Eye (tissue), 1 donor: ENCODE data around the gene FCHO2.
"Not testable (repeated sequence)": the region's sequence is repeated elsewhere in the genome, so short reads cannot be mapped to it uniquely, and the experiment has no call there.

ENCODE experiments used
- DNase-seq: peaks from one replicate; pipeline ENCODE4 v3.0.0-alpha.2; 2015

The FCHO2 gene

GRCh38 chr5:72956324-72957140 is 691 bp downstream of the FCHO2 start:
- peak; percentile 91 for DNase-seq

- no peak for DNase-seq
Observed at GRCh38 chr5:72957337-72957736, 1.5 kb downstream of the FCHO2 start.

- no peak for DNase-seq
Observed at GRCh38 chr5:72959257-72959656, 3.4 kb downstream of the FCHO2 start.

GRCh38 chr5:72974481-72974880 is 18.6 kb downstream of the FCHO2 start:
- not testable (repeated sequence) for DNase-seq

- DNase-seq = not testable (repeated sequence)
Observed at GRCh38 chr5:72976810-72977209, 21.0 kb downstream of the FCHO2 start.

- no peak for DNase-seq
Observed at GRCh38 chr5:72985719-72986118, 29.9 kb downstream of the FCHO2 start.

GRCh38 chr5:72988769-72989168 is 32.9 kb downstream of the FCHO2 start:
- DNase-seq = no peak

GRCh38 chr5:72991394-72991793 is 35.6 kb downstream of the FCHO2 start:
- no peak for DNase-seq

- no peak for DNase-seq
Observed at GRCh38 chr5:72994578-72994977, 38.7 kb downstream of the FCHO2 start.

- DNase-seq = no peak
Observed at GRCh38 chr5:72996632-72997031, 40.8 kb downstream of the FCHO2 start.

- DNase-seq = no peak
Observed at GRCh38 chr5:72999916-73000315, 44.1 kb downstream of the FCHO2 start.

GRCh38 chr5:73005886-73006285 is 50.0 kb downstream of the FCHO2 start:
- no peak for DNase-seq

- no peak for DNase-seq
Observed at GRCh38 chr5:73007051-73007450, 51.2 kb downstream of the FCHO2 start.

- DNase-seq = no peak
Observed at GRCh38 chr5:73008831-73009230, 53.0 kb downstream of the FCHO2 start.

GRCh38 chr5:73011612-73012011 is 55.8 kb downstream of the FCHO2 start:
- DNase-seq = not testable (repeated sequence)

GRCh38 chr5:73018892-73019291 is 63.1 kb downstream of the FCHO2 start:
- no peak for DNase-seq

- DNase-seq = no peak
Observed at GRCh38 chr5:73019766-73020165, 63.9 kb downstream of the FCHO2 start.

- DNase-seq = no peak
Observed at GRCh38 chr5:73022471-73023169, 66.8 kb downstream of the FCHO2 start.

- DNase-seq = not testable (repeated sequence)
Observed at GRCh38 chr5:73024946-73025544, 69.2 kb downstream of the FCHO2 start.

GRCh38 chr5:73027361-73027760 is 71.5 kb downstream of the FCHO2 start:
- no peak for DNase-seq

- DNase-seq = no peak
Observed at GRCh38 chr5:73027816-73028215, 72.0 kb downstream of the FCHO2 start.

GRCh38 chr5:73028991-73029595 is 73.3 kb downstream of the FCHO2 start:
- no peak for DNase-seq

GRCh38 chr5:73030531-73030930 is 74.7 kb downstream of the FCHO2 start:
- DNase-seq = peak; percentile 42
